IMR-90 (cell line): ENCODE results near the gene KCNJ4. TPM values are rescaled to one million over a fixed set of nuclear protein-coding genes. Genes with fewer than 3 reads are reported as not detected.
"Not testable (repeated sequence)": the region's sequence is repeated elsewhere in the genome, so short reads cannot be mapped to it uniquely, and the experiment has no call there.

Experiments used
- ATAC-seq: fragments of 200-7000 bp; cut with Tn5 transposase; 2 replicates; pipeline ENCODE4 v1.9.1; 2020; ENCODE audit warnings: low read depth, mild to moderate bottlenecking, moderate library complexity
- BruUV-seq: library from RNA; stranded (reverse); fragments of 400-500 nt; replicated peaks from 2 replicates; lab custom pipeline; 2021; lab: Mats Ljungman, UMichigan
- CTCF ChIA-PET: fragments of 300-600 bp; formaldehyde crosslinking; extraction: SDS; loops from one replicate; lab custom pipeline; 2021; ENCODE audit warnings: antibody characterized with exemption; lab: Yijun Ruan, JAX
- POLR2A ChIA-PET: fragments of 300-600 bp; sonication (Branson Sonifier 250); formaldehyde crosslinking; loops from one replicate; lab custom pipeline; 2022; ENCODE audit warnings: antibody characterized with exemption; ENCODE audit not compliant: unreplicated experiment; lab: Charles Lee
- DNase-seq: peaks from one replicate; pipeline ENCODE4 v3.0.0; 2013
- H2AFZ ChIP-seq: replicated peaks from 2 replicates; pipeline ENCODE3; 2013; ENCODE audit warnings: low read length, mild to moderate bottlenecking; ENCODE audit not compliant: poor library complexity
- H2AK5ac ChIP-seq: 2 replicates; pipeline ENCODE4 v1.6.1; 2013; ENCODE audit warnings: low read depth, low read length, inconsistent platforms
- H2AK9ac ChIP-seq: replicated peaks from 2 replicates; pipeline ENCODE3; 2013; ENCODE audit warnings: mild to moderate bottlenecking, low read depth, low read length, moderate library complexity; ENCODE audit not compliant: poor library complexity
- H2BK120ac ChIP-seq: 2 replicates; pipeline ENCODE4 v1.6.1; 2013; ENCODE audit warnings: low read depth, low read length, inconsistent platforms
- H2BK15ac ChIP-seq: 3 replicates; pipeline ENCODE4 v1.6.1; 2013; ENCODE audit warnings: low read depth, low read length, inconsistent platforms
- H2BK20ac ChIP-seq: 2 replicates; pipeline ENCODE4 v1.6.1; 2013; ENCODE audit warnings: low read depth, mild to moderate bottlenecking, inconsistent platforms, low read length, moderate library complexity
- H2BK5ac ChIP-seq: 2 replicates; pipeline ENCODE4 v1.6.1; 2013; ENCODE audit warnings: mild to moderate bottlenecking, low read depth, low read length, inconsistent platforms; ENCODE audit not compliant: poor library complexity, severe bottlenecking
- H3K14ac ChIP-seq: replicated peaks from 2 replicates; pipeline ENCODE4 v1.6.1; 2013; ENCODE audit warnings: low read depth, low read length, inconsistent platforms
- H3K18ac ChIP-seq: 2 replicates; pipeline ENCODE4 v1.6.1; 2013; ENCODE audit warnings: low read depth, low read length, control low read depth
- H3K23ac ChIP-seq: 2 replicates; pipeline ENCODE4 v1.6.1; 2013; ENCODE audit warnings: low read depth, low read length, inconsistent platforms
- H3K27ac ChIP-seq: 2 replicates; pipeline ENCODE4 v1.5.1; 2013; ENCODE audit warnings: mild to moderate bottlenecking, control low read depth, low read length; ENCODE audit not compliant: insufficient read depth
- H3K27me3 ChIP-seq: 2 replicates; pipeline ENCODE4 v1.6.1; 2013; ENCODE audit warnings: low read length; ENCODE audit not compliant: control insufficient read depth, insufficient read depth
- H3K36me3 ChIP-seq: 2 replicates; pipeline ENCODE4 v1.6.1; 2013; ENCODE audit warnings: low read length, mixed read lengths; ENCODE audit not compliant: control insufficient read depth, insufficient read depth
- H3K4ac ChIP-seq: 2 replicates; pipeline ENCODE4 v1.6.1; 2013; ENCODE audit warnings: low read depth, low read length, inconsistent platforms
- H3K4me1 ChIP-seq: 2 replicates; pipeline ENCODE4 v1.6.1; 2013; ENCODE audit warnings: low read length, mixed read lengths; ENCODE audit not compliant: control insufficient read depth, insufficient read depth
- H3K4me2 ChIP-seq: 2 replicates; pipeline ENCODE4 v1.6.1; 2013; ENCODE audit warnings: low read depth, mild to moderate bottlenecking, control low read depth, low read length, moderate library complexity
- H3K4me3 ChIP-seq: 2 replicates; pipeline ENCODE4 v1.5.1; 2013; ENCODE audit warnings: low read depth, mild to moderate bottlenecking, control low read depth, low read length, moderate library complexity; ENCODE audit not compliant: insufficient read depth
- H3K56ac ChIP-seq: 2 replicates; pipeline ENCODE4 v1.6.1; 2013; ENCODE audit warnings: low read length, inconsistent platforms; ENCODE audit not compliant: insufficient read depth; ENCODE audit errors: extremely low read depth
- H3K79me1 ChIP-seq, 2 experiments: 2 replicates each; pipeline ENCODE4 v1.6.1; 2013; ENCODE audit warnings: low read length in 2 of 2, inconsistent platforms in 1 of 2, low read depth in 1 of 2
- H3K9ac ChIP-seq: 2 replicates; pipeline ENCODE4 v1.6.1; 2013; ENCODE audit warnings: low read depth, low read length, control low read depth
- H3K9me1 ChIP-seq: 2 replicates; pipeline ENCODE4 v1.6.1; 2013; ENCODE audit warnings: low read length, inconsistent platforms; ENCODE audit not compliant: insufficient read depth
- H3K9me3 ChIP-seq: 2 replicates; pipeline ENCODE4 v1.6.1; 2013; ENCODE audit warnings: low read length; ENCODE audit not compliant: control insufficient read depth, insufficient read depth
- H4K20me1 ChIP-seq: 2 replicates; pipeline ENCODE4 v1.6.1; 2013; ENCODE audit warnings: low read length, inconsistent platforms; ENCODE audit not compliant: insufficient read depth
- H4K5ac ChIP-seq: 2 replicates; pipeline ENCODE4 v1.6.1; 2013; ENCODE audit warnings: mild to moderate bottlenecking, low read depth, low read length, control low read depth
- H4K8ac ChIP-seq, 2 experiments: 2 replicates each; pipeline ENCODE4 v1.6.1; 2013; ENCODE audit warnings: low read depth in 2 of 2, low read length in 2 of 2, control low read depth in 1 of 2, inconsistent platforms in 1 of 2
- H4K91ac ChIP-seq: 2 replicates; pipeline ENCODE4 v1.6.1; 2013; ENCODE audit warnings: low read depth, low read length, inconsistent platforms; ENCODE audit not compliant: insufficient read depth
- WGBS, 2 experiments: methylation state at CpG; one replicate each; pipeline versions ENCODE4 v1.1.5 to v1.1.7; 2013; ENCODE audit warnings: missing lambda C conversion rate in 2 of 2; ENCODE audit not compliant: insufficient read length in 1 of 2; ENCODE audit errors: extremely low coverage in 2 of 2; 5-methylcytosine and 5-hydroxymethylcytosine counted together
- dilution Hi-C: fragments of 300-500 bp; cut with HindIII; formaldehyde crosslinking; loops from one replicate; pipeline ENCODE4 v1.14.3; 2018; ENCODE audit warnings: low sequenced_read_pairs; ENCODE audit not compliant: unreplicated experiment
- in situ Hi-C: fragments of 300-500 bp; cut with MboI; formaldehyde crosslinking; loops from 3 replicates; pipeline ENCODE4 v1.14.3; 2019; ENCODE audit warnings: low sequenced_read_pairs, inconsistent platforms, mixed read lengths
- intact Hi-C: fragments of 100-400 bp; cut with micrococcal nuclease; formaldehyde crosslinking; loops from 2 replicates; pipeline ENCODE4 v1.10.0; 2022
- polyA plus RNA-seq, 3 experiments: library from polyadenylated mRNA; depleted of rRNA; stranded (reverse); fragments of >200 nt; gene quantifications; 2 replicates each; pipeline ENCODE4 v1.2.3, GENCODE V29; 2012; ENCODE audit warnings: low replicate concordance in 1 of 3
- total RNA-seq: library from RNA; depleted of rRNA; stranded (reverse); fragments of >200 nt; gene quantifications from 2 replicates; pipeline ENCODE4 v1.2.3, GENCODE V29; 2012

Gene KCNJ4
- total and polyA plus RNA-seq, 2 of the 4 experiments (the other 2 are of a cell fraction), result not detected

- BruUV-seq, in situ Hi-C loops, H3K9me3 ChIP-seq, H2AK5ac ChIP-seq, H4K20me1 ChIP-seq, H2AFZ ChIP-seq, H4K8ac ChIP-seq, H3K27me3 ChIP-seq, DNase-seq, H2BK20ac ChIP-seq, H3K4me1 ChIP-seq, H3K14ac ChIP-seq, dilution Hi-C loops, CTCF ChIA-PET, ATAC-seq, H2AK9ac ChIP-seq, intact Hi-C loops, H2BK5ac ChIP-seq, H4K5ac ChIP-seq, H3K4me3 ChIP-seq, H3K4ac ChIP-seq, H3K4me2 ChIP-seq, H3K27ac ChIP-seq, H3K56ac ChIP-seq, H3K36me3 ChIP-seq, H2BK15ac ChIP-seq, H3K9me1 ChIP-seq, H2BK120ac ChIP-seq, H3K23ac ChIP-seq, H4K91ac ChIP-seq, POLR2A ChIA-PET, H3K18ac ChIP-seq: not testable (repeated sequence)
- H3K9ac ChIP-seq, result peak overlapping the region; percentile 44; the same call in 1 of the 2 replicates
- H3K79me1 ChIP-seq, result peaks cover 0 to 17% of the 10 kb centered on the region in 2 experiments; a peak in 2 of 4 replicates
Observed at GRCh38 chr22:38395944-38396343, 59.1 kb downstream of the KCNJ4 start.

- H3K27ac ChIP-seq, H3K9ac ChIP-seq, DNase-seq, H2BK20ac ChIP-seq, H3K27me3 ChIP-seq, dilution Hi-C loops, H4K8ac ChIP-seq, CTCF ChIA-PET, H3K4me2 ChIP-seq, H3K9me3 ChIP-seq, H3K4ac ChIP-seq, H2AK9ac ChIP-seq, H3K9me1 ChIP-seq, H3K4me1 ChIP-seq, H2BK5ac ChIP-seq, H2AFZ ChIP-seq, H3K14ac ChIP-seq, H2BK15ac ChIP-seq, H2BK120ac ChIP-seq, H3K18ac ChIP-seq, H3K23ac ChIP-seq, H3K56ac ChIP-seq, H2AK5ac ChIP-seq, intact Hi-C loops, H3K36me3 ChIP-seq, POLR2A ChIA-PET, H4K5ac ChIP-seq, H3K4me3 ChIP-seq, in situ Hi-C loops, H4K91ac ChIP-seq, BruUV-seq, ATAC-seq: not testable (repeated sequence)
- peaks cover 10% of the 10 kb centered on the region; the same call in 1 of the 2 replicates for H4K20me1 ChIP-seq
- WGBS, 2 experiments, result no CpG with 5 or more reads among the region's 6 CpGs
- peaks cover 0 to 20% of the 10 kb centered on the region in 2 experiments; a peak in 2 of 4 replicates for H3K79me1 ChIP-seq
Observed at GRCh38 chr22:38394929-38395624, 59.9 kb downstream of the KCNJ4 start.
